ENCODE measurements around the gene C17orf113. TPM values are rescaled to one million over a fixed set of nuclear protein-coding genes. Genes with fewer than 3 reads are reported as not detected.

The C17orf113 gene
- total RNA-seq, 4 donors from 2014 or later, result 0.60 to 2.3 (median 1.4) TPM

- no peaks in the 10 kb centered on the region for H3K36me3 ChIP-seq
- H3K27ac ChIP-seq, result no peak overlapping the region
- no peak for TF ChIP-seq POLR2A (IDR thresholded peaks at IDR 0.05)
- no peak for TF ChIP-seq EP300 (IDR thresholded peaks at IDR 0.05)
- TF ChIP-seq POLR2AphosphoS5 (IDR thresholded peaks at IDR 0.05), result no peak
- TF ChIP-seq CTCF (IDR thresholded peaks at IDR 0.05), result no peak
- WGBS, result 68% methylated on average over 5 of the region's 6 CpGs
- H3K4me3 ChIP-seq, result no peak overlapping the region
- no peaks in the 10 kb centered on the region for H3K27me3 ChIP-seq
- H3K9me3 ChIP-seq, result no peaks in the 10 kb centered on the region
- no peak for DNase-seq (ENCODE audit: low spot score in 2 of 2)
- no peaks in the 10 kb centered on the region for H3K4me1 ChIP-seq
Observed at GRCh38 chr17:42031584-42031983, 18.8 kb downstream of the C17orf113 start.

- 83% methylated on average over 7 of the region's 7 CpGs for WGBS
Observed at GRCh38 chr17:42028791-42029127, 21.6 kb downstream of the C17orf113 start.

GRCh38 chr17:42027961-42028790 lies 22.2 kb downstream of the C17orf113 start:
- no peak for DNase-seq (ENCODE audit: low spot score in 2 of 2)
- Histone ChIP-seq H3K4me1 (peaks cover 15% of the 10 kb centered on the region), H3K4me3 (no peak overlapping the region), H3K36me3 (peaks cover 12% of the 10 kb centered on the region), H3K27ac (no peak overlapping the region), H3K27me3 (no peaks in the 10 kb centered on the region), H3K9me3 (no peaks in the 10 kb centered on the region)
- TF ChIP-seq EP300 (IDR thresholded peaks at IDR 0.05) (no peak), POLR2AphosphoS5 (IDR thresholded peaks at IDR 0.05) (no peak), CTCF (IDR thresholded peaks at IDR 0.05) (no peak), POLR2A (IDR thresholded peaks at IDR 0.05) (no peak)
- WGBS, result 63% methylated on average over 19 of the region's 19 CpGs

More at GRCh38 chr17:42028791-42029127, 21.6 kb downstream of the C17orf113 start:
- H3K36me3 ChIP-seq, result peaks cover 7% of the 10 kb centered on the region
- peaks cover 15% of the 10 kb centered on the region for H3K4me1 ChIP-seq
- H3K9me3 ChIP-seq, result no peaks in the 10 kb centered on the region
- H3K27ac ChIP-seq, result no peak overlapping the region
- H3K4me3 ChIP-seq, result no peak overlapping the region
- TF ChIP-seq POLR2A (IDR thresholded peaks at IDR 0.05) (no peak), CTCF (IDR thresholded peaks at IDR 0.05) (no peak), POLR2AphosphoS5 (IDR thresholded peaks at IDR 0.05) (no peak), EP300 (IDR thresholded peaks at IDR 0.05) (no peak)
- DNase-seq (ENCODE audit: low spot score in 2 of 2), result no peak
- no peaks in the 10 kb centered on the region for H3K27me3 ChIP-seq

GRCh38 chr17:42027590-42027889 lies 22.9 kb downstream of the C17orf113 start:
- H3K4me1 ChIP-seq, result peaks cover 15% of the 10 kb centered on the region
- H3K4me3 ChIP-seq, result no peak overlapping the region
- no peak for TF ChIP-seq POLR2AphosphoS5 (IDR thresholded peaks at IDR 0.05)
- TF ChIP-seq CTCF (IDR thresholded peaks at IDR 0.05), result no peak
- no peak for TF ChIP-seq EP300 (IDR thresholded peaks at IDR 0.05)
- TF ChIP-seq POLR2A (IDR thresholded peaks at IDR 0.05), result no peak
- H3K27ac ChIP-seq, result no peak overlapping the region
- 81% methylated on average over 5 of the region's 5 CpGs for WGBS
- no peaks in the 10 kb centered on the region for H3K27me3 ChIP-seq
- DNase-seq (ENCODE audit: low spot score in 2 of 2), result no peak
- peaks cover 19% of the 10 kb centered on the region for H3K36me3 ChIP-seq
- H3K9me3 ChIP-seq, result no peaks in the 10 kb centered on the region

GRCh38 chr17:42026857-42027589 lies 23.4 kb downstream of the C17orf113 start:
- no peaks in the 10 kb centered on the region for H3K27me3 ChIP-seq
- no peak for DNase-seq (ENCODE audit: low spot score in 2 of 2)
- TF ChIP-seq POLR2A (IDR thresholded peaks at IDR 0.05) (no peak), EP300 (IDR thresholded peaks at IDR 0.05) (no peak), CTCF (IDR thresholded peaks at IDR 0.05) (no peak), POLR2AphosphoS5 (IDR thresholded peaks at IDR 0.05) (no peak)
- H3K36me3 ChIP-seq, result peaks cover 24% of the 10 kb centered on the region
- peaks cover 15% of the 10 kb centered on the region for H3K4me1 ChIP-seq
- 53% methylated on average over 16 of the region's 17 CpGs for WGBS
- no peak overlapping the region for H3K4me3 ChIP-seq
- no peaks in the 10 kb centered on the region for H3K9me3 ChIP-seq
- no peak overlapping the region for H3K27ac ChIP-seq

All from suprapubic skin (tissue), 4 donors.